ENCODE measurements around the gene TMUB1. TPM values are rescaled to one million over a fixed set of nuclear protein-coding genes. Genes with fewer than 3 reads are reported as not detected.

Gene TMUB1
- total and polyA plus RNA-seq, 2 donors (not counting 3 experiments of a cell fraction or from before 2014, with no cell fraction given), result 41.3 to 45.3 TPM

DNA sequence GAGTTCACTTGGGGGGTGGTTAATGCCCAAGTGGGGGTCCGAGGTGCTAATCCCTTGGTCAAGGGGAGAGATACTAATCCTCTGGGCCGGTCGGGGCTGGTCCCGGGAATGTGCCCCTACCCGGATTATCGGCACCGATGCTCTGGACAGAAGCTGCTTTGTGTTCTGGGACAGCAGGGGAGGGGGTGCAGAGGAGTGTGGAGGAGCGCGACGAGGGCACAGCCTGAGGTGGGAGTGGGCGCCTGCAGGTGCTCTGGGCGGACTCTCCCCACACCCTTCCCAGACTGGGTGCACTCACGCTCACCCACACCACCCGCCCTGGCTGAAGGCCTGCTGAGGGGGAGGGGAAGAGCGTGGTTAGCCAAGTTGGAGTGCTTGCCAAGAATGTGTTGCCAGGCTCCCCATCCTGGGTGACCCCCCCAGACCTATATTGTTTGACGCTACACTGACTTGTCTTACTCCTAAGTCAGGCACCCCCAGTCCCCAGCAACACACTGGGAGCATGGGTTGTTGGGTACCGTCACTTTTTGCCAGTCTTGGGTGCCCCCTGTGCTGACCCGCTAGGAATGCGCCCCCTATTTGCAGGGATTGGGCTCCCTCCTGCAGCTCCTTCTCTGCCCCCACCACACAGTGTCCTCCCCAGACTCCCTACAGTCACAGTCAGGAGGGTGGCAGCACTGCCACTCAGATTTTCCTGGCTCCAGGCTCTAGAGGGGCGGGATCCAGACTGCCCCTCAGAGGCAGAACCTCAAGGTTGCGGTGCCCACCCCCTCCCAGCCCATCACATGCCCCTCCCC lies 22.7 kb downstream of the TMUB1 start:
- FAIRE-seq (peak; percentile 63), DNase-seq (ENCODE audit: low read depth, low spot score) (peak; percentile 32)
- H2AFZ ChIP-seq (ENCODE audit: low read depth, low read length), result no peak overlapping the region
- BruUV-seq (replicated peaks), result no TSS peak
- no peaks in the 10 kb centered on the region for H3K27me3 ChIP-seq (ENCODE audit: control insufficient read depth in 2 of 2, insufficient read depth in 2 of 2, low read length in 2 of 2)
- no peaks in the 10 kb centered on the region for H3K9me3 ChIP-seq (replicated peaks; ENCODE audit: control insufficient read depth, insufficient read depth, low read length)
- peak overlapping the region; percentile 66 to 83 (median 78) for H3K4me3 ChIP-seq (replicated peaks in 1 of 3; ENCODE audit: insufficient read depth in 1 of 3, low read depth in 1 of 3, low read length in 3 of 3)
- dilution Hi-C loops (cut with MboI; ENCODE audit: extremely low pct_ligation_motif_present, low sequenced_read_pairs), result no loop called here
- H3K4me2 ChIP-seq (ENCODE audit: insufficient read depth, low read length), result peak overlapping the region; percentile 80
- no peak for TF ChIP-seq FOS (IDR thresholded peaks at IDR 0.05; ENCODE audit: borderline replicate concordance, insufficient read depth, low read length)
- TF ChIP-seq, protein P1, sequence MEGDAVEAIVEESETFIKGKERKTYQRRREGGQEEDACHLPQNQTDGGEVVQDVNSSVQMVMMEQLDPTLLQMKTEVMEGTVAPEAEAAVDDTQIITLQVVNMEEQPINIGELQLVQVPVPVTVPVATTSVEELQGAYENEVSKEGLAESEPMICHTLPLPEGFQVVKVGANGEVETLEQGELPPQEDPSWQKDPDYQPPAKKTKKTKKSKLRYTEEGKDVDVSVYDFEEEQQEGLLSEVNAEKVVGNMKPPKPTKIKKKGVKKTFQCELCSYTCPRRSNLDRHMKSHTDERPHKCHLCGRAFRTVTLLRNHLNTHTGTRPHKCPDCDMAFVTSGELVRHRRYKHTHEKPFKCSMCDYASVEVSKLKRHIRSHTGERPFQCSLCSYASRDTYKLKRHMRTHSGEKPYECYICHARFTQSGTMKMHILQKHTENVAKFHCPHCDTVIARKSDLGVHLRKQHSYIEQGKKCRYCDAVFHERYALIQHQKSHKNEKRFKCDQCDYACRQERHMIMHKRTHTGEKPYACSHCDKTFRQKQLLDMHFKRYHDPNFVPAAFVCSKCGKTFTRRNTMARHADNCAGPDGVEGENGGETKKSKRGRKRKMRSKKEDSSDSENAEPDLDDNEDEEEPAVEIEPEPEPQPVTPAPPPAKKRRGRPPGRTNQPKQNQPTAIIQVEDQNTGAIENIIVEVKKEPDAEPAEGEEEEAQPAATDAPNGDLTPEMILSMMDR (IDR thresholded peaks at IDR 0.05; ENCODE audit: extremely low read depth in 1 of 2, insufficient read depth in 1 of 2, low read depth in 1 of 2, low read length in 2 of 2), result peak in 1 of 2 donors; percentile 13
- H3K4me1 ChIP-seq (ENCODE audit: control insufficient read depth, extremely low read depth, insufficient read depth, low read length), result peaks cover 29% of the 10 kb centered on the region
- H3K9me1 ChIP-seq (replicated peaks; ENCODE audit: control insufficient read depth, extremely low read depth, insufficient read depth, low read length), result no peaks in the 10 kb centered on the region
- H3K9ac ChIP-seq (replicated peaks; ENCODE audit: extremely low read depth, insufficient read depth, low read length), result peak overlapping the region; percentile 70
- peaks cover 3 to 16% of the 10 kb centered on the region in 2 experiments for H3K36me3 ChIP-seq (ENCODE audit: control insufficient read depth in 2 of 2, extremely low read depth in 1 of 2, insufficient read depth in 2 of 2, low read length in 2 of 2)
- H4K20me1 ChIP-seq (replicated peaks; ENCODE audit: control insufficient read depth, extremely low read depth, insufficient read depth, low read length), result no peaks in the 10 kb centered on the region
- intact Hi-C loops (cut with micrococcal nuclease), result loop anchor here (1.0 kb wide), 1 partner anchor 51 kb away; no protein-coding TSS in a partner anchor
- H3K79me2 ChIP-seq (ENCODE audit: control insufficient read depth, insufficient read depth, low read length), result peaks cover 34% of the 10 kb centered on the region
- ChIA-PET POLR2A (interaction anchor here (0.7 to 1.5 kb wide), 2 partner anchors 9 to 22 kb away, joined by 4 to 7 read pairs; no protein-coding TSS in a partner anchor), CTCF (interaction anchor here (0.8 to 2.8 kb wide), 12 partner anchors 8 to 98 kb away, joined by 3 to 11 read pairs (median 4); partner anchors contain the start of genes ABCB8 and FASTK)
- H3K27ac ChIP-seq (ENCODE audit: insufficient read depth, low read depth, low read length), result peak overlapping the region; percentile 22

DNA sequence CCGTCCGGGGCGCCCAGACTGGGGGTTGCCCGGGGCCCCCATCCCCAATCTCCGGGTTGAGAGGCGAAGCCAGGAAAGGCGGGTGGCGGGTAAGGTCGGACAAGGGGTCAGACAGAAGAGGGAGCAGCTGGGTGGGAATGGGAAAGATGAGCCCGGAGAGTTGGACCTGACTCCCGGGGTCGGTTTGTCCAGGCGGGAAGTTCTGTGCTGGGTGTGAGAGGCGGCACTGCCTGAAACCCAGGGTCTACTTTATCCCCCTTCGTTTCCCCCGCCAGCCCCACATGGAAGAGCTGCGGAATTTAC lies 23.2 kb downstream of the TMUB1 start:
- H3K27ac ChIP-seq (ENCODE audit: insufficient read depth, low read depth, low read length), result peak overlapping the region; percentile 22
- H3K4me2 ChIP-seq (ENCODE audit: insufficient read depth, low read length), result peak overlapping the region; percentile 80
- TF ChIP-seq, protein P1 (IDR thresholded peaks at IDR 0.05; ENCODE audit: extremely low read depth in 1 of 2, insufficient read depth in 1 of 2, low read depth in 1 of 2, low read length in 2 of 2), result no peak
- TF ChIP-seq POLR2AphosphoS5 (IDR thresholded peaks at IDR 0.05; ENCODE audit: insufficient read depth, low read depth, low read length) (no peak), MYC (IDR thresholded peaks at IDR 0.05; ENCODE audit: low read depth, low read length) (no peak), GATA2 (IDR thresholded peaks at IDR 0.05; ENCODE audit: insufficient read depth, insufficient read length, low read depth, low read length) (no peak), FOS (IDR thresholded peaks at IDR 0.05; ENCODE audit: borderline replicate concordance, insufficient read depth, low read length) (no peak), JUN (IDR thresholded peaks at IDR 0.05; ENCODE audit: borderline replicate concordance, insufficient read depth, insufficient read length, low read depth) (no peak), EZH2 (IDR thresholded peaks at IDR 0.05; ENCODE audit: borderline replicate concordance, low read depth, low read length, severe bottlenecking) (no peak), POLR2A (IDR thresholded peaks at IDR 0.05; ENCODE audit: low read depth, low read length) (no peak)
- TF ChIP-seq, protein P2, sequence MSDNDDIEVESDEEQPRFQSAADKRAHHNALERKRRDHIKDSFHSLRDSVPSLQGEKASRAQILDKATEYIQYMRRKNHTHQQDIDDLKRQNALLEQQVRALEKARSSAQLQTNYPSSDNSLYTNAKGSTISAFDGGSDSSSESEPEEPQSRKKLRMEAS (IDR thresholded peaks at IDR 0.05; ENCODE audit: insufficient read depth, insufficient read length), result no peak
- DNase-seq (ENCODE audit: low read depth, low spot score) (no peak), FAIRE-seq (no peak)
- ChIA-PET CTCF (interaction anchor here (0.8 to 2.8 kb wide), 11 partner anchors 8 to 98 kb away, joined by 3 to 11 read pairs (median 4); partner anchors contain the start of gene ABCB8), POLR2A (interaction anchor here (1.5 kb wide), 1 partner anchor 21 kb away, joined by 4 read pairs; no protein-coding TSS in a partner anchor)
- H2AFZ ChIP-seq (ENCODE audit: low read depth, low read length), result no peak overlapping the region
- intact Hi-C loops (cut with micrococcal nuclease) (no loop called here), dilution Hi-C loops (cut with MboI; ENCODE audit: extremely low pct_ligation_motif_present, low sequenced_read_pairs) (no loop called here)
- H3K36me3 ChIP-seq (ENCODE audit: control insufficient read depth in 2 of 2, extremely low read depth in 1 of 2, insufficient read depth in 2 of 2, low read length in 2 of 2), result peaks cover 0 to 11% of the 10 kb centered on the region in 2 experiments
- peak overlapping the region; percentile 66 to 83 (median 78) for H3K4me3 ChIP-seq (replicated peaks in 1 of 3; ENCODE audit: insufficient read depth in 1 of 3, low read depth in 1 of 3, low read length in 3 of 3)
- H3K9ac ChIP-seq (replicated peaks; ENCODE audit: extremely low read depth, insufficient read depth, low read length), result peak overlapping the region; percentile 70
- H3K9me3 ChIP-seq (replicated peaks; ENCODE audit: control insufficient read depth, insufficient read depth, low read length), result no peaks in the 10 kb centered on the region
- no TSS peak for BruUV-seq (replicated peaks)
- peaks cover 34% of the 10 kb centered on the region for H3K79me2 ChIP-seq (ENCODE audit: control insufficient read depth, insufficient read depth, low read length)
- H4K20me1 ChIP-seq (replicated peaks; ENCODE audit: control insufficient read depth, extremely low read depth, insufficient read depth, low read length), result no peaks in the 10 kb centered on the region
- H3K27me3 ChIP-seq (ENCODE audit: control insufficient read depth in 2 of 2, insufficient read depth in 2 of 2, low read length in 2 of 2), result no peaks in the 10 kb centered on the region
- H3K4me1 ChIP-seq (ENCODE audit: control insufficient read depth, extremely low read depth, insufficient read depth, low read length), result peaks cover 29% of the 10 kb centered on the region
- no peaks in the 10 kb centered on the region for H3K9me1 ChIP-seq (replicated peaks; ENCODE audit: control insufficient read depth, extremely low read depth, insufficient read depth, low read length)

Data from endothelial cell of umbilical vein (primary cell).